ENCODE results near the gene NHLRC3.
"Not testable (repeated sequence)": the region's sequence is repeated elsewhere in the genome, so short reads cannot be mapped to it uniquely, and the experiment has no call there.

Gene NHLRC3

GRCh38 chr13:39040206-39040605 lies 1.9 kb downstream of the NHLRC3 start:
- H3K27ac ChIP-seq, result no peak overlapping the region
- no peak for DNase-seq (ENCODE audit: low read depth, low spot score)

GRCh38 chr13:39044536-39044935 lies 6.3 kb downstream of the NHLRC3 start:
- H3K27ac ChIP-seq, result no peak overlapping the region
- no peak for DNase-seq (ENCODE audit: low read depth, low spot score)

GRCh38 chr13:39047560-39047959 lies 9.3 kb downstream of the NHLRC3 start:
- no peak for DNase-seq (ENCODE audit: low read depth, low spot score)
- H3K27ac ChIP-seq, result no peak overlapping the region

GRCh38 chr13:39048806-39049205 lies 10.6 kb downstream of the NHLRC3 start:
- no peak overlapping the region for H3K27ac ChIP-seq
- DNase-seq (ENCODE audit: low read depth, low spot score), result no peak

- no peak for DNase-seq (ENCODE audit: low read depth, low spot score)
- H3K27ac ChIP-seq, result no peak overlapping the region
Observed at GRCh38 chr13:39049274-39049673, 11.0 kb downstream of the NHLRC3 start.

- DNase-seq (ENCODE audit: low read depth, low spot score), result no peak
- no peak overlapping the region for H3K27ac ChIP-seq
Observed at GRCh38 chr13:39051157-39051556, 12.9 kb downstream of the NHLRC3 start.

GRCh38 chr13:39052944-39053343 lies 14.7 kb downstream of the NHLRC3 start:
- no peak for DNase-seq (ENCODE audit: low read depth, low spot score)
- H3K27ac ChIP-seq, result no peak overlapping the region

- H3K27ac ChIP-seq, result no peak overlapping the region
- no peak for DNase-seq (ENCODE audit: low read depth, low spot score)
Observed at GRCh38 chr13:39054112-39054511, 15.9 kb downstream of the NHLRC3 start.

GRCh38 chr13:39056018-39056417 lies 17.8 kb downstream of the NHLRC3 start:
- DNase-seq (ENCODE audit: low read depth, low spot score), result no peak
- no peak overlapping the region for H3K27ac ChIP-seq

GRCh38 chr13:39058040-39058439 lies 19.8 kb downstream of the NHLRC3 start:
- DNase-seq (ENCODE audit: low read depth, low spot score), result no peak

GRCh38 chr13:39062004-39062403 lies 23.7 kb downstream of the NHLRC3 start:
- DNase-seq (ENCODE audit: low read depth, low spot score), result no peak
- H3K27ac ChIP-seq, result no peak overlapping the region

More at GRCh38 chr13:39058040-39058439, 19.8 kb downstream of the NHLRC3 start:
- H3K27ac ChIP-seq, result no peak overlapping the region

GRCh38 chr13:39072842-39073241 lies 34.6 kb downstream of the NHLRC3 start:
- DNase-seq (ENCODE audit: low read depth, low spot score), result no peak
- H3K27ac ChIP-seq, result no peak overlapping the region

- no peak for DNase-seq (ENCODE audit: low read depth, low spot score)
- H3K27ac ChIP-seq, result no peak overlapping the region
Observed at GRCh38 chr13:39073983-39074382, 35.7 kb downstream of the NHLRC3 start.

- not testable (repeated sequence) for DNase-seq (ENCODE audit: low read depth, low spot score); H3K27ac ChIP-seq
Observed at GRCh38 chr13:39086251-39086945, 48.1 kb downstream of the NHLRC3 start.

GRCh38 chr13:39091586-39091985 lies 53.3 kb downstream of the NHLRC3 start:
- no peak for DNase-seq (ENCODE audit: low read depth, low spot score)
- no peak overlapping the region for H3K27ac ChIP-seq

- no peak for DNase-seq (ENCODE audit: low read depth, low spot score)
- H3K27ac ChIP-seq, result no peak overlapping the region
Observed at GRCh38 chr13:39095500-39095899, 57.2 kb downstream of the NHLRC3 start.

- no peak overlapping the region for H3K27ac ChIP-seq
- no peak for DNase-seq (ENCODE audit: low read depth, low spot score)
Observed at GRCh38 chr13:39099231-39099630, 61.0 kb downstream of the NHLRC3 start.

All from epithelial cell of prostate (primary cell).